GM19395 (cell line): ENCODE results near the gene FAM118A.
"Not testable (repeated sequence)": the region's sequence is repeated elsewhere in the genome, so short reads cannot be mapped to it uniquely, and the experiment has no call there.

ENCODE experiments used
- ATAC-seq: cut with Tn5 transposase; IDR thresholded peaks from one replicate; pipeline ENCODE4 v1.9.1; 2021; ENCODE audit warnings: mild to moderate bottlenecking, moderate library complexity; ENCODE audit not compliant: unreplicated experiment

The FAM118A gene

DNA sequence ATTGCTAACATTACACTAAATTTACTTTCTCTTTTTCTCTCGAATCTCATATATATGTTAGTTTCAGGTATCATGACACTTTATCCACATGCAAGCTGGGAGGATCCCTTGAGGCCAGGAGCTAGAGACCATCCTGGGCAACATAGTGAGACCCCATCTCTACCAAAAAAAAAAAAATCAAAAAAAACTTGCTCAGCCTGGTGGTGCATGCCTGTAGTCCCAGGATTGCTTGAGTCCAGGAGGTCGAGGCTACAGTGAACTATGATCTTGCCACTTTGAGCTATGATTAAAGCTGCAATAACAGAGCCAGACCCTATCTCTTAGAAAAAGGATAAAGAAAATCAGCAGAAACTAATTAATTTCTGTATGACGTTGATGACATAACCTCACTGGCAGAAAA lies 28.7 kb upstream of the FAM118A start:
- no peak for ATAC-seq

DNA sequence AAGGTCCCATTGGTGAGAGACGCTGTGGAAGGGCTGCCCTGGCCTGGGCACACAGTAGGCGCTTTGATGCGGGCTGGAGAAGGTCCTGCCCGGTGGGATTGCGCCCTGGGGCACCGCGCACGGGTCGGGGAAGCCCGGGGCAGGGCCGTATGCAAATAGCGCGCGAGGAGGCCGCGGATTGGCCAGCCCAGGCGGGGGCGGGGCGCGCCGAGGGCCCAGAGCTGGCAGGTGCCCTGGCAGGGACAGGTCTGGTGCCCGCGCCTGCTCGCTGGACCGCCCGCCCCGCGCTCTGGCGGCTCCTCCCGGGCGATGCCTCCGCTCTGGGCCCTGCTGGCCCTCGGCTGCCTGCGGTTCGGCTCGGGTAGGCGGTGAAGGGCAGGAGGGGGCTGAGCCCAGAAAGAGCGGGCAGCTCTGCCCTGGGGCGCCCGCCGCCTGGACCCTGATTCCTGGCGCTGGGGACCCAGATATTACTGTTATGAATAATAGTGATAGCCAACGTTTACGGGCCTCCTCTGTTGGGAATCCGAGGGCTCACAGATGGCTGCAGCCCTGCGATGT lies 24.9 kb upstream of the FAM118A start, which contains the start of gene UPK3A:
Gene UPK3A (plus strand): TSS at position 245 of the 558 bp plus-strand sequence. CDS start 65 bp downstream, at position 310.
- no peak for ATAC-seq

DNA sequence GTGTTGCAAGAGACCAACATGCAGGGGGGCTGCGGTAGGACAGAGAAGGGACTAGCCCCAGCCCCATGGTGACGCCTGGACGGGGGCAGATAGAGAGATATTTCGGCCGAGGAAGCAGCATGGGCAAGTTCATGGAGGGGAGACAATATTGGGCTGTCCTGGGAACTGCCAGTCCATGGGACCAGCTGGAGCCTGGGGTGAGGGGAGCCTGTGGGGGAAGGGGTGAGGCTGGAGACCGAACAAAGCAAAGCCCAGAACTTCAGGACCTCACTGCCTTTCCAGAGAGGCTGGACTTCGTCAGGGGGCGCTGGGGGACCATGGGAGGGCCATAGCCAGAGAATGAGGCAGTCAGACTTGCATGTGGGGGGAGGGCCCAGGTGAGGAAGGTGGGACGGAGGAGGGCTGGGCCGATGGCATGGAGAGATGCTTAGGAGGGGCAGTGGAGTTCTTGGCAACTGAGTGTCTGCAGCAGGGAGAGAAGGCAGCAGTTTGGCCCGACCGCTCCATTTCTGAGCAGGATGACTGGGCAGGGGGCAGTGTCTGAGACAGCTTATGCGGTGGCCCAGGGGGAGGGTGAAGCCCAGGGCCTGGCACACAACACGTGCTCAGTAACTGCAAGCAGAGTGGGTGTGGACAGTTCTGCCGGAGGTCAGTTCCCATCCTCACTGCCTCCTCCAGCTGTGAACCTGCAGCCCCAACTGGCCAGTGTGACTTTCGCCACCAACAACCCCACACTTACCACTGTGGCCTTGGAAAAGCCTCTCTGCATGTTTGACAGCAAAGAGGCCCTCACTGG lies 24.3 kb upstream of the FAM118A start:
- ATAC-seq, result no peak

DNA sequence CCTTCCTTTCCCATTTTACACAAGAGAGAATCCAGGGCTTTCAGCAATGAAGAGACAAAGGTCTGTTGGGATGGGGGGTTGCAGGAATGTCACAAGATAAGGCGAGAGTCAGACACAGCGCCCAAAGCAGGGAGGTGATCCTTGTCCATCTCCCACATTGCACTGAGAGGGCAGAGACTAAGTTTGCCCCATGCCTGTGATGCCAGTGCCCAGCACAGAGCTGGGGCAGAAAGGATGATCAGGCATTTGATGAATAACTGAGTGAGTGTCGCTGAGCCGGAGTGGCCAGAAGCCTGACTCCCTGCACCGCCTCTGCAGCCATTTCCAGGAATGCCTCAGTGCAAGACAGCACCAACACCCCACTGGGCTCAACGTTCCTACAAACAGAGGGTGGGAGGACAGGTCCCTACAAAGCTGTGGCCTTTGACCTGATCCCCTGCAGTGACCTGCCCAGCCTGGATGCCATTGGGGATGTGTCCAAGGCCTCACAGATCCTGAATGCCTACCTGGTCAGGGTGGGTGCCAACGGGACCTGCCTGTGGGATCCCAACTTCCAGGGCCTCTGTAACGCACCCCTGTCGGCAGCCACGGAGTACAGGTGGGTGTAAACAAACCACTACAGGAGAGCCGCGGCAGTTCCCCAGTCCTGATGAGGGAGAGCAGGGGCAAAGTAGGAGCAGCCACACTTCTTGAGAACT lies 22.7 kb upstream of the FAM118A start:
- ATAC-seq, result no peak

DNA sequence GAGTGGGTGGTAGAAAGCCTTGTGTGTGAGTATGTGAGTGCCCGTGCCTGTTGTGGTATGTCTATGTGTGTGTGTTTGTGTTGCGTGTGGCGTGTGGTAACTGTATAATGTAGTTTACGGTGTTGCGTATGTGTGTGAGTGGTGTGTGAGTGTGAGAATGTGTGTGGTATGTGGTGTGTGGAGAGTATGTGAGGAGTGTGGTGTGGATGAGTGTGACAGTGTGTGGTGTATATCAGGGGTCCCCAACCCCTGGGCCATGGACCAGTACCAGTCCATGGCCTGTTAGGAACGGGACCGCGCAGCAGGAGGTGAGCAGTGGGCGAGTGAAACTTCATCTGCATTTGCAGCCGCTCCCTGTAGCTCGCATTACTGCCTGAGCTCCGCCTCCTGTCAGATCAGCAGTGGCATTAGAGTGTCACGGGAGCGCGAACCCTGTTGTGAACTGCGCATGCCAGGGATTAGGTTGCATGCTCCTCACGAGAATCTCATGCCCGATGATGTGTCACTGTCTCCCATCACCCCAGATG lies 19.3 kb upstream of the FAM118A start:
- ATAC-seq, result no peak

DNA sequence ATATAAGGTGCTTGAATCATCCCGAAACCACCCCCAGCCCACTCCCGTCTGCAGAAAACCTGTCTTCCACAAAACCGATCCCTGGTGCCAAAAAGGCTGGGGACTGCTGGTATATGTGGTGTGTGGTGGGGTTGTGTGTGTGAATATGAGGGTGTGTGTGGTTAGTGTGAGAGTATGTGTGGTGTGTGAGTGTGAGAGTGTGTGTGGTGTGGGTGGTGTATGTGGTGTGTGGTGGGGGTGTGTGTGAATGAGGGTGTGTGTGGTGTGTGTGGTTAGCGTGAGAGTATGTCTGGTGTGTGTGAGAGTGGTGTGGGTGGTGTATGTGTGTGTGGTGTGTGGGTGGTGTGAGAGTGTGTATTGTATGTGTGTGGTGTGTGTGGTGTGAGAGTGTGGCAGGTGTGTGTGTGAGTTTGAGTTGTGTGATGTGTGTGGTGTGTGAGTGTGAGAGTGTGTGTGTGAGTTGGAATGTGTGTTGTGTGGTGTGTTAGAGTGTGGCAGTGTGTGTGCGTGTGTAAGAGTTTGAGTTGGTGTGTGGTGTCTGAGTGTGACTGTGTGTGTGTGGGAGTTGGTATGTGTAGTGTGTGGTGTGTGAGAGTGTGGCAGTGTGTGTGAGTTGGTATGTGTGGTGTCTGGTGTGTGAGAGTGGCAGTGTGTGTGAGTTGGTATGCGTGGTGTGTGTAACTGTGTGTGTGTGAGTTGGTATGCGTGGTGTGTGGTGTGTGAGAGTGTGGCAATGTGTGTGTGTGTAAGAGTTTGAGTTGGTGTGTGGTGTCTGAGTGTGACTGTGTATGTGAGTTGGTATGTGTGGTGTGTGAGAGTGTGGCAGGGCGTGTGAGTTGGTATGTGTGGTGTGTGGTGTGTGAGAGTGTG lies 18.4 kb upstream of the FAM118A start:
- ATAC-seq, result no peak

DNA sequence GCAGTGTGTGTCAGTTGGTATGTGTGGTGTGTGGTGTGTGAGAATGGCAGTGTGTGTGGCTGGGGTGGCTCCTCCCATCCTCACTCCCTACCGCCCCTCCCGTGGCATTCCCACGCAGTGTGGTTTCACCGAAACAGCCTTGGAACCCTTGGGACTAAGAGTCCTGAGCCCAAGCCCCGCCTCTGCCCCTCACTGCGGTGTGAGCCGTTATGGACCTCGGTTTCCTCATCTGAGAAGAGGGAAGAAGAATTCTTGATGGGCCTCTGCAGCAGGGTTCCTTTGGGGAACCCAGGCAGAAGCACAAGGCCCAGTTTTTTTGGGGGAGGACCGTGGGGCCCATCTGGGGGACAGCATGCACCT lies 17.8 kb upstream of the FAM118A start:
- ATAC-seq, result no peak

DNA sequence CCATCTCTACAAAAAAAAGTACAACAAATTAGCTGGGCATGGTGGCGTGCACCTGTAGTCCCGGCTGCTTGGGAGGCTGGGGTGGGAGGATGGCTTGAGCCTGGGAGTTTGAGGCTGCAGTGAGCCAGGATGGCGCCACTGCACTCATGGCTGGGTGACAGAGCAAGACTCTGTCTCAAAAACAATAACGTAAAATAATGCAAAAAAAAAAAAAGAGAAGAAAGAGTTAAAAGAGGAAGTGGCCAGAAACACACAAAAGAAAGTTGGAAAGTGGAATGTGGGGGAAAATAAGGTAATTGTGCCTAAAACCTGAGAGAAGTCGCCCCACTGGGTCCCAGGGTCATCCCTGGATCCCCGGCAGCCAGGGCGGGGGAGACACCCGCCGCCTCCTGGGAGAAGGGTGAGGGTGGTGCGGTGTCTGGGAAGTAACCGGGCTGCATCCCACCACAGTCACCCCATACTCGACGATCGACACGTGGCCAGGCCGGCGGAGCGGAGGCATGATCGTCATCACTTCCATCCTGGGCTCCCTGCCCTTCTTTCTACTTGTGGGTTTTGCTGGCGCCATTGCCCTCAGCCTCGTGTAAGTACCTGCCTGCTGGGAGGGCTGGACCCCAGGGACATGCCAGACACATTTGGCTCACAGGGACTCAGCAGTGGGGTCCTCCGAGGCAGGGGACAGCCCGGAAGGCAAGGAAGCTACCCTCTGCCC lies 16.8 kb upstream of the FAM118A start:
- ATAC-seq, result no peak

DNA sequence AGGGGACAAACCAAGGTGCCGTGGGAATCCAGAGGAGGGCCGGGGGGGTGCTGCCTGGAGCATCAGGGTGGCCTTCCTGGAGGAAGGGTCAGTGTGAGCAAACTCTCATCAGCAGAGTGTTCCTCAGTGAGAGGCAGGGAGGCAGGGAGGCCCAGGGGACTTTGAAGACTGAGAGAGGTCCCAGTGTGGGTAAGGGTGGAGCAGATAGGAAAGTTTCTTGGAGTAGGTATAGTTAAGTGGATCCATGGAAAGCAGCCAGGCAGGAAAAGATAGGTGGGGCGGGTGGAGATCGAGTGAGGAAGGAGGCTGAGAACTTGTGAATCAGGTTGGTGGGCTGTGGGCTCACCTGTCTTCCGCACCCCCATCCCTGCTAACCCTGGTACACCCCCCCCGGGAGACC lies 15.7 kb upstream of the FAM118A start:
- ATAC-seq, result no peak

DNA sequence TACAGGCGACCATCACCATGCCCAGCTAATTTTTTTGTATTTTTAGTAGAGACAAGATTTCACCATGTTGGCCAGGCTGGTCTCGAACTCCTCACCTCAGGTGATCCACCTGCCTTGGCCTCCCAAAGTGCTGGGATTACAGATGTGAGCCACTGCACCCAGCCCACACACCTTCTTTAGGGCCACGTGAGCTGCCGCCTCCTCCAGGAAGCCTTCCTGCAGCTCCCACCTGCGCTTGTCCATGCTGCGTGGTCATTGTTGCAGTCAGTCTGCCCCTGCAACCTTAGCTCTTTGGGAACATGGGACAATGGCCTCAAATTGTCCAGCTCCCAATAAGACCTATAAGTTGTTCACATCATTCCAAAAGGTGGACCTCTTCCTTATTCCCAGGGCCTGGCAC lies 14.7 kb upstream of the FAM118A start:
- ATAC-seq, result not testable (repeated sequence)

DNA sequence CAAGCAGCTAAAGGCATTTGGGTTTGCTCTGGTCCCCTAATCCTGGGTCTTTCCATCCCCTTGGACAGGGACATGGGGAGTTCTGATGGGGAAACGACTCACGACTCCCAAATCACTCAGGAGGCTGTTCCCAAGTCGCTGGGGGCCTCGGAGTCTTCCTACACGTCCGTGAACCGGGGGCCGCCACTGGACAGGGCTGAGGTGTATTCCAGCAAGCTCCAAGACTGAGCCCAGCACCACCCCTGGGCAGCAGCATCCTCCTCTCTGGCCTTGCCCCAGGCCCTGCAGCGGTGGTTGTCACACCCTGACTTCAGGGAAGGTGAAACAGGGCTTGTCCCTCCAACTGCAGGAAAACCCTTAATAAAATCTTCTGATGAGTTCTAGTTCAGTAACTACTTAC lies 14.2 kb upstream of the FAM118A start:
- ATAC-seq, result no peak

DNA sequence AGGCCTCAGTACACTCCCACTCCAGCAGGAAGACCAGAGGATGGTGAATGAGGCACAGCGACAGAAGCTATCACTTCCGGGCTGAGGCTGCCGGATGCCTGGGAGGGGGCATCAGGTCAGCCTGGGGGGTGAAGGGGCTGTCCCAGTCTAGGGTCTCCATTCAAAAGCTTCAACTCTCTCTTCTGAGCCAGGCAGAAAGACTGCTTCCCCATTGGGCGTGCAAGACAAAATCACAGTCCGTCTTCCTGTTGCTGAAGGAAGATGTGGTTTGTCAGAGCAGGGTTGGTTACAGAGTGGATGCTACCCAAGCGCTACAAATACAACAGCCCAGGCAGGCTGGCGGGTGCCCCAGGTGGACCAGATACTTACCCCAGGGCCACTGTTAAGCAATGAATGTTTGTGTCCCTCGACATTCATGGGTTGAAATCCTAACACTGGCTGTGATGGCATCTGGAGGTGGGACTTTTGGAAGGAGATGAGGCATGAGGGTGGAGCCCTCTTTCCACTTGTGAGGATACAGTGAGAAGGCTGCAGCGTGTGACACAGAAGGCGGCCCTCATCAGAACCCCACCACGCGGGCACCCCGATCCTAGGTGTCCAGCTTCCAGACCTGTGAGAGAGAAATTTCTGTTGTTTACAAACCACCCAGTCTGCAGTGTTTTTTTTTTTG lies 13.0 kb upstream of the FAM118A start:
- no peak for ATAC-seq

DNA sequence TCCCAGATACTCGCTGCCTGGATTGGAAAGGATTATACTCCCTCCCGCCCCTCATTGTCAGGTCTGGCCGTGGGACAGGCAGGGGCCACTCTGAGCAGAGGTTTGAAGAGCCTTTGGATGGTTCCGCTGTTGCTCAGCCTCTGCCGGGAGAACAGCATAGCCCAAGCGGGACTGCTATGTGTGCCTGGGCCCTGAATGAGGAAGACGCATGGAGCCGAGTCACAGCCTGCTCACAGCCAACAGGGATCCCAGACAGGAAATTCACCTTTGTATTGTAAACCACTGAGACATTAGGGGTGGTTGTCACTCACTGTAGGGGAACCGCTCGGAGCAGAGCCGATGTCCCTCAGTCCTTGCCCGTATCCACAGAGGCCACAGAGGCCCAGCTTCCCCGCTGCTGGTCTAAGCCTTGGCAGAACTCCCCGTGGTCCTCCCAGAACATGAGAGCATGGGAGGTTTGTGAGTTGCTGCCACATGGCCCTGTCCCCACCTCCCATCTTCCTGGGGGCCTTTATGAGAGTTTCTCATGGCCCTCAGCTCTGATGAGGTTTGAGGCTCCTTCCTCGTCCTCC lies 10.7 kb upstream of the FAM118A start:
- no peak for ATAC-seq

DNA sequence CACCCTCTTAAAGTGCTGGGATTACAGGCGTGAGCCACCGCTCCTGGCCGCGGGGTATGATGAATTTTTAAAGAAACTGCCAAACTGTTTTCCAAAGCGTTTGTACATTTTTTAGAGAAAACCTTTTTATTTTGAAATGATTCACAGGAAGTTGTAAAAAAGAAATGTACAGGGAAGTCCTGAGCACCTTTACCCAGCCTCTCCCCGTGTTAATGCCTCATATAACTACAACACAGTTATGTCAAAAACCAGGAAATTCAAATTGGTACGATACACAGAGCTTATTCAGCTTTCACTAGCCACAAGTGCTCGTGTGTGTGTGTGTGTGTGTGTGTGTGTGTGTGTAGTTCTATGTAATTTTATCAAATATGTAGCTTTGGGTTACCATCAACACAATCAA lies 7.0 kb upstream of the FAM118A start:
- ATAC-seq, result no peak

DNA sequence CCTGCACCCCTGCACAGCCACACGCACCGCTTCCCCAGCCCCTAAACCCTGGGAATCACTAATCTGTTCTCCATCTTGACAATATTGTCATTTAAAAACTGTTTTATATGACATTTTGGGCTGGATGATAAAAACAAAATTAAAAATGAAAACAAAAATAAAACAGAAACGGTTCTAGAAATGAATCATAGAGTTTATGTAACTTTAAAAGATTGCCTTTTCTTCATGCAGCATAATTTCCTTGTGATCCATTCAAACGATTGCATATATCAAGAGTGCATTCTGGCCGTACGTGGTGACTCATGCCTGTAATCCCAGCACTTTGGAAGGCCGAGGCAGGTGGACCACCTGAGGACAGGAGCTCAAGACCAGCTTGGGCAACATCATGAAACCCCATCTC lies 6.6 kb upstream of the FAM118A start:
- ATAC-seq, result no peak

DNA sequence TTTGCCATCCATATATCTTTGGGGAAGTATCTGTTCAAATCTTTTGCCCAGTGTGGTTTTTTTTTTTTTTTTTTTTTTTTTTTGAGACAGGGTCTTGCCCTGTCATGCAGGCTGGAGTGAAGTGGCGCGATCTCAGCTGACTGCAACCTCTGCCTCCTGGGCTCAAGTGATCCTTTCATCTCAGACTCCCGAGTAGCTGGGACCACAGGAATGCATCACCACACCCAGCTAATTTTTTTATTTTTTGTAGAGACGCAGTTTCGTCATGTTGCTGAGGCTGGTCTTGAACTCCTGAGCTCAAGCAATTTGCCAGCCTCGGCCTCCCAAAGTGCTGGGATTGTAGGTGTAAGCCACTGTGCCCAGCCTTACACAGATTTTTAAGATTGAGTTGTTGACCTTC lies 4.8 kb upstream of the FAM118A start:
- ATAC-seq, result no peak

DNA sequence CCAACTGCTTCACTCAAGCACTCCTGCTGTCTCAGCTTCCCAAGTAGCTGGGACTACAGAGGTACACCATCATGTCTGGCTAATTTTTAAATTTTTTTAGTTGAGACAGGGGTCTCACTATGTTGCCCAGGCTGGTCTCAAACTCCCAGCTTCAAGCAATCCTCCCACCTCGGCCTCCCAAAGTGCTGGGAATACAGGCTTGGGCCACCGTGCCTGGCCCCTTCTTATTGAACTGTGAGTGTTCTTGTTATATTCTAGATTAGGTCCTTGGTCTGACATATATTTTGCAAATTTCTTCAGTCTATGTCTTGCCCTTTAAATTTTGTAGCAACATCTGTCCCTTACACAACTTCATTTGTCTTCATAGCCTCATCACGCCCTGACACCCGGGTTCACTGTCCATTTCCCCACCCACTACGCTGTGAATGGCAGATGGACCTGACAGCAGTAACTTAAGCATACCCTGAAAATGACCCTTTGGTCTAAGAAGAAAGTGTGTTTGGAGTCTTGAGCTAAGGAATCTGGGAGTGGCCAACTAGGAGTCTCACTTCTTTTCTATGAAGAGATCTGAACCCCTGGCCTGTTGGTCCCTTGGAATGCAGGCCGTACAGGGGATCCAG lies 4.2 kb upstream of the FAM118A start:
- ATAC-seq, result no peak

DNA sequence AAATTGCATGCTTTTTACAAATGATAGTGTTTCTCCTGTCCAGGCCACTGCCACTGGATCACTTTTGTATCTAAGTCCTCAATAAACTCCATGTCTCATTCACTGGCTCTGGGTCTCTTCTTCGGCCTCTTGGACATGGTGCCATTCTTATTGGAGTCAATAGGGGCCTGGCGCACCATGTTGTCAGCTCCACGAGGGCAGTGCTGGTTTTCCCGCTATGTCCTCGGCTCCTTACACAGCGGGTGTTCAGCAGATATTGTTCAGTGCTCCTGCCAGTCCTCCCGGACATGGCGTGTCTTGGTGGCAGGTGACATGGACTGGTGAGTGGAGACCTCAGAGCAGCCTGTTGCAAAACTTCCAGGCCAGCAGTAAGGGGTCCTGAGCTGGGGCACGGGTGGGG lies 3.6 kb upstream of the FAM118A start:
- ATAC-seq, result no peak

DNA sequence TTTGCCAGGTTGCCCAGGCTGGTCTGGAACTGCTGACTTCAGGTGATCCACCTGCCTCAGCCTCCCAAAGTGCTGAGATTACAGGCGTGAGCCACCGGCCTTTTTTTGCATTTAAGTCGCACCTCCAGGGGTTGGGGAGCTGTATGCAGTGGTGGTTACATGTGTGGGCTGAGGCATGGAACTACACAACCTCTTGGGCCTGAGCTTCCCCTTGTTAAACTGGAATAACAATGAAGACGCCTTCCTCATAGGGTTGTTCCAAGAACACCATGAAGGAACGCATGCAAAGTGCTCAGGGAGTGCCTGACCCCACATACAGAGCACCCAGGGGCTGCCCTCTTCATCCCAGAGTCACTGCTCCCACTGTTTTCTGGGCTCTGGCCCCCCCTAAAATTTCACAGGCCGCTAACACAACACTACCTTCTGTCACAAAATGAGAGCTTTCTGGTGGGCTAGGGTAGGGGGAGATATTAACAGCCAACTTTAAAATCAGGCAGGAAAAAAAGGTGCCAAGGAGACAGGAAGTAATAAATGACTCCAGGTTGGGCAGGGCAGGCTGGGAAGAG lies 1.3 kb upstream of the FAM118A start:
- ATAC-seq, result no peak
